Activated CD4-positive, CD25-positive, alpha-beta regulatory T cell (primary cell): ENCODE measurements around the gene CPEB2.

Experiments
- DNase-seq, 4 experiments: peaks; one replicate each; lab custom pipeline; 2025; lab: John Stamatoyannopoulos, UW

CPEB2 gene

GRCh38 chr4:15010038-15010585 lies 7.8 kb downstream of the CPEB2 start:
- no peak for DNase-seq

- no peak for DNase-seq
Measured at GRCh38 chr4:15011166-15011565, 8.9 kb downstream of the CPEB2 start.

DNA sequence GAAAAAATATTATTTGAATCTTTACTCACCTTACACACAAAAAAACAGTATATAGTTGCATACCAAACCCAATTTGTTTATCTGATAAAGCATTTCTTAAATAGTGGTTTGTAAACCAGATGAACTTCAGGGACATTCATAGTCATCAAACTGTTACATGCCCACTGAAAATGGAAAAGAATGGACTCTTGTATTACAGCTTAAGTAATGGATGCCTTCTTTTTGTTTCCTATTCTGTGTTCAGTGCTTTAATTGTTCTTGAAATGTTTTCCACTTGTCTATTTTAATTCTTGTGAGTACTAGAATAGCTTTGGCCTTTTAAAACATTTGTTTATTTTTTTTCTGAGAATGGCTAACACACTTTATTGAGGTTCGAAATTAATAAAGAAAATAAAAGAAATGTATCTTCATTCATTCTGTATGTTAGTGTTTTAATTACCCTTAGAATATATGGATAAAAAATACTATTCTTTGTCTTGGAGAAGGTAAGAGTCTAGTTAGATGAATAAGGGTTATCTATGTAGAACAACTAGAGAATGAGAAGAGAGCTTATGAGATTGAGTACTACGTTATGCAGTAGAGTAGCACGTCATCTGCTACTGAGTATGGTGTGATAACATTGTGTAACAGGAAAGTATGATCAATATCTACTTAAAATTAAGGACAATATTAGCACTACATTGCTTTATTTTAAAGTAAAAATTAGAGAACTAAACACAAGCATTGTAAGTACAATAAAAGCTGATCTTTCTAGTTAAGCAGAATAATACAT lies 9.9 kb downstream of the CPEB2 start:
- DNase-seq = no peak

DNA sequence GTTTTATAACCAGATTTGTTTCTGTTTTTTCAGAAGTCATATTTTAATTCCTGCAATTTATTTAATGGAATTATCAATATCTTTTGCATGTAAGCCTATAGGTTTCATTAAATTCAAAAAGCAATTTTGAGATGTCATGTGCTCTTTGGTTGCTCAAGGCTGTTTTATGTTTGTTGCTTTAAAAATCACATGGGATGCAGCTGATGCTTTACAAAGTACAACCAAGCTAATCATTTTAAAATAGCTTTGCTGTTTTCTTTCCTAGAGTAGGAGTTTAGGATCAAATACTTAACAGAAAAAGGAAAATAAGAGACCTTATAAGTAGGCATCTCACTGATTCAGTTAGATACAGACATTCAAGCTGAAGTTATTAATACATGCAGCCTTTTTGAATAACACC lies 11.3 kb downstream of the CPEB2 start:
- DNase-seq = no peak

GRCh38 chr4:15015170-15015569 lies 12.9 kb downstream of the CPEB2 start:
- no peak for DNase-seq

DNA sequence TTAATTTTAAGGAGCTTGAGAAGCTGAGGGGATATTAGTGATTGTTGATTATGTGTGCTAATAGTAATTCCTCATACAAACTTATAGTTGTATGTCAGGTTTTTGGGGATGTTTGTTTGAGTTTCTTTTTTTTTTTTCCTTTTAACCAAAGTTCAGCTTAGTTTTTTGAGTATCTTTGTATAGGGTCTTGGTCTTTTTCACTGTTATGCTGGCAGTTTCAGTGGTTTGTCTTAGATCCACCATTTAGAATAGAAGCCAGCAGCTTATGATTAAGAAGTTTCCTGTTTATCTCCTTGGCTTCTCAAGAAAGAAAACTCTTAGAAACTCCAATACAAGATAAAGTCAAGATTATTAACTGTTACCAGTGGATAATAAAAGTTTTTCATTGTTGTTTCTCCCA lies 16.1 kb downstream of the CPEB2 start:
- no peak for DNase-seq

GRCh38 chr4:15020502-15021286 lies 18.4 kb downstream of the CPEB2 start:
- no peak for DNase-seq

- DNase-seq = no peak
Measured at GRCh38 chr4:15021311-15021710, 19.0 kb downstream of the CPEB2 start.

DNA sequence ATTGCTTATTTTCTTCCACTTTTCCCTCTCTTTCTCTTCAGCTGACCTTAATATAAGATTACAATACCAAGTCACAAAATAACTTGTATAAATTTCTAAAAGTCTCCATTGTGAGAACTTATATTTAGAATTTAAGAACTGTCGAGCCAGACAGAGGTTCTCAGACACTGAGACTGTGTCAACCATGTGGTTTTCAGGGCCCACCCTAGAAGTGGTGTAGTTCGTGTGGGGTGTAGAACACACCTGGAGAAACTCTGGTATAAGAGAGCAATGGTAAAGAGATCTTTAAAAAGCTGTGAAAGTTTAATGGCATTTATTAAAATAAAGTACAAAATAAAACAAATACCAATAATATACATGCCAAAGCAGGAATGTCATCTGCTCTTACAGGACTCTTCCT lies 19.7 kb downstream of the CPEB2 start:
- no peak for DNase-seq

DNA sequence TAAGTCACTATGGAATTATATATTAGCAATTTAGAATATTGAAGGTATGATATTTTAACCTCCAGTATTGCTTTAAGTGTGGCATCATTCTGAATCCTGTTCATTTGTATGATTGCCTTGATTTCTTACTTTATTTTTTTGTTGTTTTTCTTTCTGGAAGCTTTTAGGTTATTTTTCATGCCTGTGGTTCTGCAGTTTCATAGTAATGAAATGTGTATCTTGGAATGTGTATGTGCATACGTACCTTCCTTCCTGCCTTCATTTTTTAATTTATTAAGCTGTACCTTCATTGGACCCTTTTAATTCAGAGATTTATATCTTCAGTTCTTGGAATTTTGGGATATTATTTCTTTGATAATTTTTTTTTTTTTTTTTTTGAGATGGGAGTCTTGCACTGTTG lies 22.1 kb downstream of the CPEB2 start:
- DNase-seq = no peak

DNA sequence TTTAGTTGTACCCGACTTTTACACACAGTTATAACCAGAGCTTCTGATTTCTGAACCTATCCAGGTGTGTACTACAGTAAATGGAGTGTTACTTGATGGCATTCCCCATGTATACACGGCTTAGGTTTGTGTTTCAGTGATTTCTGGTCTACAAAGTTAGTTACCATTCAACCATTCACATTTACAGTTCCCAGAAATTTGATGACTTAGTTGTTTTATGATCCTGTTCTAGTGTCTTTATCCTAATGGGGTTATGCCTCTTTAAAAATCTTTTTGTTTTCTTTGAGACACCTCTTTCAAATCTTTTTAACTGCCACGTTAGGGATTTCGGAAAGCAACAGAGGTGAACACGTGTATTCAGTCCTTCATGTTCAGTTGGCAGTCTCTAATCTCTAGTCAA lies 23.4 kb downstream of the CPEB2 start:
- no peak for DNase-seq

- DNase-seq = no peak
Measured at GRCh38 chr4:15027921-15028435, 25.7 kb downstream of the CPEB2 start.

DNA sequence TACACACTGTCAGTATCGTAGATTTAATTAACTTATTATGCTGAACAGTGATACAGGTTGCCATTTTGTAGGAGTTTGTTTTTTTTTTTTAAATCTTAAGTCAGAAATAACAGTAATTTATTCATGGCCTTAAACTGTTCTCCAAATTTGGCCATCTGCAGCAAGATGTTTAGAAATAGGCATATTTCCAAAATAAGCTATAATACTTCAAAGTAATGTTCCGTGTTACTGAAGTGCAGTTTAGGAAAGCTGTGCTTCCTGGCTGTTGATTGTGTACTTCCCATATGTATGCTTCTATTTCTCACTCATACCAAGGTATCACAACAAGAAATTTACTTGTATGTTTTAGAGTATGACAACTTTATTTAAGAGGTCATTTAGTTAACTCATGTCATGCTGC lies 28.9 kb downstream of the CPEB2 start:
- no peak for DNase-seq

GRCh38 chr4:15031993-15032675 lies 29.9 kb downstream of the CPEB2 start:
- DNase-seq = no peak

DNA sequence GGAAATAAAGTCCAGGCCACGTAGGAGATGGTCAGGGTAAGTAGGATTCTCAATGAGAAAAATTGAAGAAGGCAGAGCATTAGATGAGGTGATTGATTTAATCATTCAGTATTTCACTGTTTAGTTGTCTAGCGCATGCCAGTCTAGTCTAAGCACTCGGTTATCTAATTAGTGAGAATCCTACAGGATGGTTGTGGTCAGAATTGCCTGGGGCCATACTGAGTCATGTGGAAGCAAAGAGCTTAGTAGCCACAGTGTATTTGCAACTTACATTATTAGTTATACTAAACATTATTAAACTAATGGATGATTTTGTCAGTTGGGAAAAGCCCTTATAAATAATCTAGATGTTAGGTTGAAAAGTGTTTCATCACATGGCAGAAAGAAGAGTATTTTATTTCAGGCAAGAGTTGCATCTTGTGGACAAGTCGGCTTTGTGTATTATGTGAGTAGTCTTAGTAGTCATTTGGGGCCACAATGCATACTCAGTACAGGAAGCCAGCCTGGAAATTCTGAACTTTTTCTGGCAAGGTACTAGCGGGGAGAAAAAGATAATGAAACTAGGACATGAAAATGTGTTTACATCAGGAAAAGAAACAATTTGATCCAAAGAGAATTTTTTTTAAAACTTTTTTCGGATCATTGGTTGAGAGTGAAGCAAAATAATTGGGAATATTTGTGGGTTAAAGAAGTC lies 31.9 kb downstream of the CPEB2 start:
- no peak for DNase-seq

DNA sequence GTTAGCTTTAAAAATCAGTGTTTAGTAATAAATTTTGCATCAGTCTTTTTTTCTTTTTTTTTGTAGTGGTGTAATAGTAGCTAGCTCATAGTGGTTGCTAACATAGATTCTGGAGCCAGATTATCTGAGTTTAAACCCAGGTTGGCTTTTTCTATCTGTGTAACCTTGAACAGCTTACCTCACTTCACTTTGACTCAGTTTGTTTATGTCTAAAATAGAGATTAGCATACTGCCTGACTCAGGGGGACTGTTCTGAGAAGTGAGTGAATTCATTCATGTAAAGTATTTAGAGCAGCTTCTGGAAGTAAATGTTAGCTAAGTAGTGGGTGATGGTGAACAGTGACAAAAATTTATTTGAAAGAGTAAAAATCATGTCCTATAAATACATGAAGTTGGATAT lies 32.9 kb downstream of the CPEB2 start:
- no peak for DNase-seq

DNA sequence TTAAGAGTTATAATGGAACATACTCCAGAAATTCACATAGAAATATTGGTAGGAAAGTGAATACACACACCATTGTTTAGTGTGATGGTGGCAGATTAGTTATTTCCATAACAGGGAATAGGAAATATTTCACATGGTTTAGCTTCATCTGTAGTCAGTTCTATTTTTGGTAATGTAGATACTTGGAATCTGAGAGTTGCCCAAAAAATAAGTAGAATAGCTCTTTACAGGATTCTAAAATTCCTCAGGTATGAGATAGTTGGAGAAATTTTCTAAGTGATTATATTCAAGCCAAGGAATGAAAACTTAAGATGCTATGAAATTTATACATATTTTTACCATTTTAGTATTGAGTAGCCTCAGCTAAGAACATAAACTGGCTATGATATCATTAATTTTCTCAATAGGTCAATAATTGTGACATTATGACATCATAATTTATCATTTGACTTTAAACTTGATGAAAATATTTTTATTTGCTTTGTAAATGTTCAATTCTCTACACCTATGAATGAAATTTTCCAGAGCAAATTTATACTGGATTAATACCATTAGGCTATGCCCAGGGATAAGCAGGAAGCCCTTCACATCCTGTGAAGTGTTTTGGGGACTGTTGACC lies 35.8 kb downstream of the CPEB2 start:
- DNase-seq = no peak

DNA sequence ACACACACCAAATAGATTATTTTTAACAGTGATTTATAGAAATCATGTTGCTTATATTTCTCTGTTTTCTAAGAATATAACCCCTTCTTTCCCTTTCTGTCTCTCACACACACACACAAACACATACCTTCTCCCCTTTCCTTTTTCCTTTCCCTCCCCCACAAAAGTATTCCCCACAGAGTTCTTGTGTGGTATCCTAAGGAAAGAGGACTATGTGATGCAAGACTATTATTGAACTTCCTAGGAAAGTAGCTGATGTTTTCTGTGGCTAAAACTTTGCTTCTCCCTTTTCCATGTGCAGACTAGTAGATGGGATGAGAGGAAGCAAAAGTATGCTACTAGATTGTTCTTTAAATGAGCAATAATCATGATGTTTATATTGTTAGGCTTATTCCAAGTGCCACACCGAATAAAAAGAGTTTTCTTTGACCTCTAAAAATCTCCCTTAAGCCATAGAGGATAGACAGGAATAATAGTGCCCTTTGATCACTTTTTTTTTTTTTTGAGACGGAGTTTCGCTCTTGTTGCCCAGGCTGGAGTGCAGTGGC lies 38.7 kb downstream of the CPEB2 start:
- no peak for DNase-seq

DNA sequence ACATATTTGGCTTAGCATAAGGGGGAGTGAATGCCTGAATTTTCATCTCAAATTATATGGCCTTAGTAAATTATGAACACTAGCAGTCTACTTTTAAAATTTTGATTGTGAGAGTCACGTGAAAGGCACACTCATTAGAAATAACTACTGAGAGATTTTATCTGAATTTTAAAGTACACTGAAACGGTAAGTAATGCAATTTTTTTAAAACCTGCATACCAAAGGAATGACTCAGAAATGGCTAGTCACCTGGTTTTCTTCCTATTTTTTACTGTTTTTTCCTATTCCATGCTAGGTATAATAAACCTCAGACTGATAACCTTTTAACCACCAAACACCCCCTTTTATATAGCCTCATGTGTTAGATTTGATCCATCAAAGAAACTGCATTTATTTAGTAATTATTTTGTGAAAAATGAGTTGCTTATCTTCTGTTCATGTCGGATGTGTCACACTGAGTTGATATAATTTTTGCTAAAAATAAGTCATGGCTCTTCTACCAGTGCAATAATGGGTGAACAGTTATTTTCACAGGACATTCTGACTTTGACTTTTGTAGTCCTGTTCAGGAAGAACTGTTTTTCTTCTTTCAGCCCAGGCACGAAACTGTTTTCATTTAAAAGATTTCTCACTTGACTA lies 40.4 kb downstream of the CPEB2 start:
- DNase-seq = no peak

- DNase-seq = no peak
Measured at GRCh38 chr4:15043226-15043625, 40.9 kb downstream of the CPEB2 start.

GRCh38 chr4:15043922-15044321 lies 41.6 kb downstream of the CPEB2 start:
- DNase-seq = no peak
